ENCODE results near the gene RHOB. TPM values are rescaled to one million over a fixed set of nuclear protein-coding genes. Genes with fewer than 3 reads are reported as not detected.

The RHOB gene
- total and polyA plus RNA-seq, 2 of the 13 experiments (the other 11 are each of a cell fraction or from before 2014, with no cell fraction given) = 192 to 268 TPM

- no peak for TF ChIP-seq KIAA2018 (CRISPR knock-in tag; IDR thresholded peaks at IDR 0.05; ENCODE audit: borderline replicate concordance)
- TF ChIP-seq ZSCAN22 (CRISPR knock-in tag; IDR thresholded peaks at IDR 0.05) = no peak
- TF ChIP-seq EZH2 (conservative IDR thresholded peaks at IDR 0.05; ENCODE audit: low read depth, low read length) = no peak
- TF ChIP-seq ZNF484 (CRISPR knock-in tag; IDR thresholded peaks at IDR 0.05; ENCODE audit: borderline replicate concordance, low read depth) = no peak
- TF ChIP-seq ZBTB8A (CRISPR knock-in tag; IDR thresholded peaks at IDR 0.05; ENCODE audit: borderline replicate concordance, low read depth) = no peak
- TF ChIP-seq SAFB2 (CRISPR knock-in tag; IDR thresholded peaks at IDR 0.05; ENCODE audit: borderline replicate concordance, low read depth) = 0 out of 2 replicates have a peak, but pooled peaks have one; percentile 32
- TF ChIP-seq HOXA5 (CRISPR knock-in tag; IDR thresholded peaks at IDR 0.05) = no peak
- no peak for TF ChIP-seq PAF1 (CRISPR knock-in tag; IDR thresholded peaks at IDR 0.05)
- TF ChIP-seq SMARCC2 (IDR thresholded peaks at IDR 0.05) = no peak
- no peak for TF ChIP-seq SKI (IDR thresholded peaks at IDR 0.05; ENCODE audit: partially characterized antibody)
- no peak for TF ChIP-seq ZNF407 (CRISPR knock-in tag; IDR thresholded peaks at IDR 0.05; ENCODE audit: not compliant biosample characterization)
- TF ChIP-seq SNAPC5 (CRISPR knock-in tag; IDR thresholded peaks at IDR 0.05; ENCODE audit: borderline replicate concordance) = no peak
Observed at GRCh38 chr2:20419007-20419576, 27.8 kb upstream of the RHOB start (continued).
